Chondrocyte (in vitro differentiated cells): ENCODE data around the gene CLN3. TPM values are rescaled to one million over a fixed set of nuclear protein-coding genes. Genes with fewer than 3 reads are reported as not detected.

ENCODE experiments used
- DNase-seq: peaks from one replicate; pipeline ENCODE4 v3.0.0; 2021; ENCODE audit warnings: mixed read lengths, low spot score
- H3K27ac Mint-ChIP-seq: one replicate; pipeline ENCODE4 v1.8.0; 2021; ENCODE audit warnings: mild to moderate bottlenecking, moderate library complexity, mixed read lengths; ENCODE audit not compliant: unreplicated experiment
- H3K27me3 Mint-ChIP-seq: 2 replicates; pipeline ENCODE4 v1.8.0; 2021; ENCODE audit warnings: low read depth, mixed read lengths
- H3K36me3 Mint-ChIP-seq: 2 replicates; pipeline ENCODE4 v1.8.0; 2021; ENCODE audit warnings: low read depth, mixed read lengths
- H3K4me1 Mint-ChIP-seq: 2 replicates; pipeline ENCODE4 v1.8.0; 2021; ENCODE audit warnings: low read depth, mild to moderate bottlenecking, mixed read lengths
- H3K4me3 Mint-ChIP-seq: one replicate; pipeline ENCODE4 v1.8.0; 2021; ENCODE audit warnings: mild to moderate bottlenecking, moderate library complexity, mixed read lengths; ENCODE audit not compliant: unreplicated experiment
- H3K9me3 Mint-ChIP-seq: 2 replicates; pipeline ENCODE4 v1.8.0; 2021; ENCODE audit warnings: low read depth, mixed read lengths
- CTCF ChIP-seq: fragments of 200-600 bp; sonication (generic); IDR thresholded peaks from 2 replicates; pipeline ENCODE4 v1.5.0; 2021; ENCODE audit warnings: antibody characterized with exemption, mild to moderate bottlenecking, moderate library complexity
- total RNA-seq: library from RNA; stranded (reverse); gene quantifications from 3 replicates; pipeline ENCODE4 v1.2.1, GENCODE V29; 2021

Gene CLN3
- total RNA-seq, 1 donor from 2014 or later = 31.7 TPM

GRCh38 chr16:28522792-28523191, 30.9 kb upstream of the CLN3 start:
- Mint-ChIP-seq H3K27me3 (peaks cover 1% of the 10 kb centered on the region), H3K4me3 (no peak overlapping the region), H3K4me1 (peaks cover 11% of the 10 kb centered on the region), H3K27ac (no peak overlapping the region), H3K36me3 (no peaks in the 10 kb centered on the region), H3K9me3 (no peaks in the 10 kb centered on the region)
- no peak for TF ChIP-seq CTCF
- no peak for DNase-seq

GRCh38 chr16:28521436-28521835, 29.6 kb upstream of the CLN3 start:
- no peak for TF ChIP-seq CTCF
- H3K4me3 Mint-ChIP-seq = no peak overlapping the region

GRCh38 chr16:28520672-28521071, 28.8 kb upstream of the CLN3 start:
- H3K36me3 Mint-ChIP-seq = no peaks in the 10 kb centered on the region
- peaks cover 1% of the 10 kb centered on the region for H3K27me3 Mint-ChIP-seq
- no peaks in the 10 kb centered on the region for H3K9me3 Mint-ChIP-seq
- H3K27ac Mint-ChIP-seq = no peak overlapping the region
- no peak for TF ChIP-seq CTCF
- DNase-seq = no peak
- H3K4me3 Mint-ChIP-seq = no peak overlapping the region
- peaks cover 11% of the 10 kb centered on the region for H3K4me1 Mint-ChIP-seq

More at GRCh38 chr16:28521436-28521835, 29.6 kb upstream of the CLN3 start:
- DNase-seq = no peak
- H3K27me3 Mint-ChIP-seq = peaks cover 1% of the 10 kb centered on the region
- peaks cover 11% of the 10 kb centered on the region for H3K4me1 Mint-ChIP-seq
- H3K9me3 Mint-ChIP-seq = no peaks in the 10 kb centered on the region
- no peaks in the 10 kb centered on the region for H3K36me3 Mint-ChIP-seq
- H3K27ac Mint-ChIP-seq = no peak overlapping the region

GRCh38 chr16:28514246-28514645, 22.4 kb upstream of the CLN3 start:
- no peaks in the 10 kb centered on the region for H3K27me3 Mint-ChIP-seq
- no peak for TF ChIP-seq CTCF
- H3K36me3 Mint-ChIP-seq = no peaks in the 10 kb centered on the region
- H3K9me3 Mint-ChIP-seq = no peaks in the 10 kb centered on the region
- peaks cover 7% of the 10 kb centered on the region for H3K4me1 Mint-ChIP-seq
- peak overlapping the region; percentile 78 for H3K27ac Mint-ChIP-seq
- no peak for DNase-seq
- H3K4me3 Mint-ChIP-seq = no peak overlapping the region

- Mint-ChIP-seq H3K36me3 (no peaks in the 10 kb centered on the region), H3K27ac (peak overlapping the region; percentile 78), H3K27me3 (no peaks in the 10 kb centered on the region), H3K4me3 (no peak overlapping the region), H3K9me3 (no peaks in the 10 kb centered on the region), H3K4me1 (peaks cover 7% of the 10 kb centered on the region)
- TF ChIP-seq CTCF = no peak
- DNase-seq = no peak
Observed at GRCh38 chr16:28513484-28514181, 21.8 kb upstream of the CLN3 start.
